Spleen (tissue), 3 donors: ENCODE measurements around the gene LAIR2.

ENCODE experiments used
- POLR2A ChIP-seq, 3 donors: fragments of 450-650 bp; IDR thresholded peaks; one replicate each; pipeline ENCODE4 v1.5.1; 2017; ENCODE audit warnings: antibody characterized with exemption in 3 of 3, mild to moderate bottlenecking in 1 of 3
- POLR2AphosphoS5 ChIP-seq, 3 donors: sonication (generic); formaldehyde crosslinking; IDR thresholded peaks; one replicate each; pipeline ENCODE4 v1.5.1; 2017; ENCODE audit warnings: antibody characterized with exemption in 3 of 3

GRCh38 chr19:54525636-54526035, 23.0 kb downstream of the LAIR2 start:
- TF ChIP-seq POLR2AphosphoS5 (IDR thresholded peaks at IDR 0.05) (no peak), POLR2A (IDR thresholded peaks at IDR 0.05) (no peak)
